Measurements from ENCODE around the gene FERMT1. TPM values are rescaled to one million over a fixed set of nuclear protein-coding genes. Genes with fewer than 3 reads are reported as not detected.

Gene FERMT1
- total RNA-seq, 1 donor from 2014 or later, result 2.4 TPM

- no peak for TF ChIP-seq CTCF (IDR thresholded peaks at IDR 0.05)
- Histone ChIP-seq H3K27me3 (no peaks in the 10 kb centered on the region), H3K9me3 (no peaks in the 10 kb centered on the region), H3K4me1 (no peaks in the 10 kb centered on the region), H3K27ac (no peak overlapping the region), H3K4me3 (no peak overlapping the region), H3K36me3 (no peaks in the 10 kb centered on the region)
- DNase-seq (no peak), ATAC-seq (no peak)
- intact Hi-C loops (cut with DNase I), result no loop called here
These were observed 55.0 kb downstream of the FERMT1 start for GRCh38 chr20:6067763-6068318.

GRCh38 chr20:6066582-6066981, 56.2 kb downstream of the FERMT1 start:
- intact Hi-C loops (cut with DNase I), result no loop called here

DNA sequence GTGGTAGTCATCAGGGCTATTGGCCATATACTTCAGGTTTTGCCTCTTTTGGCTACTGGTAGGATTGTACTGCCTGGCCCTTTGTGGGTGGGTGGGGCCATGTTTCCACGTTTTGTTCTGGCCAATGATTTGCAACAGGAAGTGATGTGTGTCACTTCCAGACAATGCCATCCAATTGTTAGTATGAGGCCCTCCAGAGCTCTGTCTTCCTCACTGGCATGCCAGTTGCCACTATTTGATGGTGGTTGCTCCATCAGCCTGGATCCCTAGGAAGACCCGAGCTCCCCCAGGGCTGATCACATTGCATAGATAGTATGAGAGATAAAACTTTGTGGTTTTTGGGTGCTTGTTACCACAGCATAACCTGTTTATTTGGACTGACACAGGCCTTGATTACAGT, 61.3 kb downstream of the FERMT1 start:
- no peak overlapping the region for H3K27ac ChIP-seq
- intact Hi-C loops (cut with DNase I), result no loop called here

More at GRCh38 chr20:6066582-6066981, 56.2 kb downstream of the FERMT1 start:
- no peaks in the 10 kb centered on the region for H3K36me3 ChIP-seq
- H3K27me3 ChIP-seq, result no peaks in the 10 kb centered on the region
- no peak for TF ChIP-seq CTCF (IDR thresholded peaks at IDR 0.05)
- H3K4me1 ChIP-seq, result no peaks in the 10 kb centered on the region
- ATAC-seq (no peak), DNase-seq (no peak)
- H3K27ac ChIP-seq, result no peak overlapping the region
- no peaks in the 10 kb centered on the region for H3K9me3 ChIP-seq
- no peak overlapping the region for H3K4me3 ChIP-seq

GRCh38 chr20:6060213-6060612, 62.6 kb downstream of the FERMT1 start:
- no peaks in the 10 kb centered on the region for H3K27me3 ChIP-seq
- H3K36me3 ChIP-seq, result no peaks in the 10 kb centered on the region
- ATAC-seq (no peak), DNase-seq (no peak)
- no peak overlapping the region for H3K27ac ChIP-seq
- H3K4me3 ChIP-seq, result no peak overlapping the region
- H3K9me3 ChIP-seq, result no peaks in the 10 kb centered on the region
- intact Hi-C loops (cut with DNase I), result no loop called here
- H3K4me1 ChIP-seq, result peaks cover 4% of the 10 kb centered on the region
- TF ChIP-seq CTCF (IDR thresholded peaks at IDR 0.05), result no peak

More for the DNA sequence above, 61.3 kb downstream of the FERMT1 start:
- Histone ChIP-seq H3K36me3 (no peaks in the 10 kb centered on the region), H3K4me1 (peaks cover 2% of the 10 kb centered on the region), H3K9me3 (no peaks in the 10 kb centered on the region), H3K27me3 (no peaks in the 10 kb centered on the region), H3K4me3 (no peak overlapping the region)
- ATAC-seq (no peak), DNase-seq (no peak)
- TF ChIP-seq CTCF (IDR thresholded peaks at IDR 0.05), result no peak

DNA sequence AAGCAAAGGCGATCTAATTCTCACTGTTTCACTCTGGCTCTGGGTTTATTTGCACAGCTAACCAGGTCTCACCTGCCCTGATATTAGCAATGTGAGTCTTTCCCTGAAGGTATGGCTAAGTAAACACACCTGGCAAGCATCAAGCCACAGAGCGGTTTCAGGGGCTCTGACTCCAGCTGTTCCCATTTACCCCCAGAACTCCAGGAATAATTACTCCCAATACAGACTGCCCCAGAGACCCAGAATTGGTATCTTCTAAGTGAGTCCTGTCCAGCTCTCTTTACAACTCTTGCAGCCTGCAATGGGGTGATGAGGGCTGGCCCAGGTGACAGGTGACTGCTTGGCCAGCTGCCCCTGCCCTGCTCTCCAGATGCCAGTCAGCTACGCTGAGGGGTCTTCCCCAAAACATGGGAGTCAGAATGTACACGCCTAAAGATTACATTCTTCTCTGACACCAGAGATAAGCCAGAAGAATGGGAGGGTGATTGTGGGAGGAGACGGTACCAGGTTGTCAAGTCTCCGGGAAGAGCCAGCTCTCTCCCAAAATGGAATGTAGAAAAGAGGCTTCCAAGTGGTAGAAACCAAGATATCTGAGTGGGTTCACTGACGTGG, 64.0 kb downstream of the FERMT1 start:
- H3K4me1 ChIP-seq, result peaks cover 4% of the 10 kb centered on the region
- ATAC-seq, result peak; percentile 71
- no peaks in the 10 kb centered on the region for H3K36me3 ChIP-seq
- H3K27me3 ChIP-seq, result no peaks in the 10 kb centered on the region
- DNase-seq, result peak; percentile 78
- H3K9me3 ChIP-seq, result no peaks in the 10 kb centered on the region
- no peak overlapping the region for H3K4me3 ChIP-seq
- intact Hi-C loops (cut with DNase I), result no loop called here
- peak overlapping the region; percentile 70 for H3K27ac ChIP-seq
- no peak for TF ChIP-seq CTCF (IDR thresholded peaks at IDR 0.05)
